Activated T-cell treated with anti-CD3 and anti-CD28 coated beads, Interleukin-2, amount 50 U/mL, for 24 hours (primary cell): ENCODE data around the gene PGLYRP3.
A peak's percentile ranks its signal among the peaks of the same experiment; 100 is the strongest.

Source experiments
- DNase-seq: peaks from one replicate; pipeline ENCODE4 v3.0.0-alpha.2; 2020
- H3K27ac Mint-ChIP-seq: 2 replicates; pipeline ENCODE4 v1.8.0; 2020; ENCODE audit warnings: mild to moderate bottlenecking, mixed read lengths
- H3K27me3 Mint-ChIP-seq: 2 replicates; pipeline ENCODE4 v1.8.0; 2020; ENCODE audit warnings: mixed read lengths
- H3K36me3 Mint-ChIP-seq: 2 replicates; pipeline ENCODE4 v1.8.0; 2020; ENCODE audit warnings: low read depth, mixed read lengths
- H3K4me1 Mint-ChIP-seq: 2 replicates; pipeline ENCODE4 v1.8.0; 2020; ENCODE audit warnings: low read depth, mixed read lengths
- H3K4me3 Mint-ChIP-seq: 2 replicates; pipeline ENCODE4 v1.8.0; 2020; ENCODE audit warnings: mild to moderate bottlenecking, moderate library complexity, mixed read lengths
- H3K9me3 Mint-ChIP-seq: 2 replicates; pipeline ENCODE4 v1.8.0; 2020; ENCODE audit warnings: mixed read lengths

Gene PGLYRP3

GRCh38 chr1:153312570-153313186, at the start of gene PGLYRP3:
Gene PGLYRP3, minus strand, starts transcription at chr1:153312952. Its CDS starts 2,287 bp downstream, at chr1:153310665.
- Mint-ChIP-seq H3K4me3 (no peak within 1 kb of the TSS), H3K36me3 (no peaks in the 10 kb centered on the region), H3K27me3 (peaks cover under 1% of the 10 kb centered on the region), H3K27ac (no peak within 1 kb of the TSS), H3K9me3 (peaks cover 1% of the 10 kb centered on the region), H3K4me1 (no peaks in the 10 kb centered on the region)
- DNase-seq, result no peak

- Mint-ChIP-seq H3K4me3 (no peak overlapping the region), H3K27me3 (peaks cover 9% of the 10 kb centered on the region), H3K36me3 (no peaks in the 10 kb centered on the region), H3K4me1 (peaks cover 9% of the 10 kb centered on the region), H3K9me3 (no peaks in the 10 kb centered on the region), H3K27ac (no peak overlapping the region)
- DNase-seq, result no peak
Observed at GRCh38 chr1:153362187-153362775, 49.5 kb upstream of the PGLYRP3 start.

- Mint-ChIP-seq H3K4me3 (no peak overlapping the region), H3K27ac (no peak overlapping the region), H3K4me1 (peaks cover 13% of the 10 kb centered on the region), H3K36me3 (no peaks in the 10 kb centered on the region), H3K9me3 (no peaks in the 10 kb centered on the region), H3K27me3 (peaks cover 9% of the 10 kb centered on the region)
- no peak for DNase-seq
Observed at GRCh38 chr1:153361480-153362109, 48.8 kb upstream of the PGLYRP3 start.

- Mint-ChIP-seq H3K4me1 (peaks cover 13% of the 10 kb centered on the region), H3K27me3 (peaks cover 9% of the 10 kb centered on the region), H3K36me3 (no peaks in the 10 kb centered on the region), H3K9me3 (no peaks in the 10 kb centered on the region), H3K4me3 (no peak overlapping the region), H3K27ac (no peak overlapping the region)
- no peak for DNase-seq
Observed at GRCh38 chr1:153360592-153361479, 48.1 kb upstream of the PGLYRP3 start.

- DNase-seq, result no peak
- peaks cover 9% of the 10 kb centered on the region for H3K27me3 Mint-ChIP-seq
- H3K4me3 Mint-ChIP-seq, result no peak overlapping the region
- no peak overlapping the region for H3K27ac Mint-ChIP-seq
- H3K9me3 Mint-ChIP-seq, result no peaks in the 10 kb centered on the region
- no peaks in the 10 kb centered on the region for H3K36me3 Mint-ChIP-seq
- peaks cover 13% of the 10 kb centered on the region for H3K4me1 Mint-ChIP-seq
Observed at GRCh38 chr1:153360190-153360589, 47.4 kb upstream of the PGLYRP3 start.

- H3K4me1 Mint-ChIP-seq, result peaks cover 13% of the 10 kb centered on the region
- no peak overlapping the region for H3K4me3 Mint-ChIP-seq
- peaks cover 5% of the 10 kb centered on the region for H3K27me3 Mint-ChIP-seq
- DNase-seq, result no peak
- H3K9me3 Mint-ChIP-seq, result no peaks in the 10 kb centered on the region
- no peaks in the 10 kb centered on the region for H3K36me3 Mint-ChIP-seq
- H3K27ac Mint-ChIP-seq, result no peak overlapping the region
Observed at GRCh38 chr1:153359241-153359640, 46.5 kb upstream of the PGLYRP3 start.

GRCh38 chr1:153358691-153358975, 45.9 kb upstream of the PGLYRP3 start:
- Mint-ChIP-seq H3K36me3 (no peaks in the 10 kb centered on the region), H3K27me3 (peaks cover 5% of the 10 kb centered on the region), H3K4me3 (no peak overlapping the region), H3K9me3 (no peaks in the 10 kb centered on the region), H3K27ac (no peak overlapping the region), H3K4me1 (peaks cover 13% of the 10 kb centered on the region)
- DNase-seq, result no peak

- no peak for DNase-seq
- Mint-ChIP-seq H3K4me1 (peaks cover 13% of the 10 kb centered on the region), H3K27me3 (peaks cover 1% of the 10 kb centered on the region), H3K36me3 (no peaks in the 10 kb centered on the region), H3K27ac (peak within 1 kb of the TSS; percentile 30), H3K9me3 (no peaks in the 10 kb centered on the region), H3K4me3 (no peak within 1 kb of the TSS)
Observed at GRCh38 chr1:153357853-153358690, 45.3 kb upstream of the PGLYRP3 start, which contains the start of gene S100A9. Gene S100A9, plus strand, starts transcription at chr1:153357854. Its CDS starts 430 bp downstream, at chr1:153358284.

- H3K27me3 Mint-ChIP-seq, result no peaks in the 10 kb centered on the region
- H3K4me3 Mint-ChIP-seq, result no peak overlapping the region
- no peaks in the 10 kb centered on the region for H3K9me3 Mint-ChIP-seq
- DNase-seq, result no peak
- H3K27ac Mint-ChIP-seq, result no peak overlapping the region
- peaks cover 13% of the 10 kb centered on the region for H3K4me1 Mint-ChIP-seq
- no peaks in the 10 kb centered on the region for H3K36me3 Mint-ChIP-seq
Observed at GRCh38 chr1:153357076-153357852, 44.5 kb upstream of the PGLYRP3 start.

- Mint-ChIP-seq H3K9me3 (no peaks in the 10 kb centered on the region), H3K4me1 (peaks cover 13% of the 10 kb centered on the region), H3K4me3 (no peak overlapping the region), H3K27me3 (no peaks in the 10 kb centered on the region), H3K36me3 (no peaks in the 10 kb centered on the region), H3K27ac (no peak overlapping the region)
- DNase-seq, result no peak
Observed at GRCh38 chr1:153356392-153357075, 43.8 kb upstream of the PGLYRP3 start.

- H3K36me3 Mint-ChIP-seq, result no peaks in the 10 kb centered on the region
- DNase-seq, result peak; percentile 48
- peaks cover 6% of the 10 kb centered on the region for H3K27me3 Mint-ChIP-seq
- no peak overlapping the region for H3K27ac Mint-ChIP-seq
- no peak overlapping the region for H3K4me3 Mint-ChIP-seq
- H3K4me1 Mint-ChIP-seq, result peaks cover 13% of the 10 kb centered on the region
- no peaks in the 10 kb centered on the region for H3K9me3 Mint-ChIP-seq
Observed at GRCh38 chr1:153355445-153356071, 42.8 kb upstream of the PGLYRP3 start.

- Mint-ChIP-seq H3K36me3 (no peaks in the 10 kb centered on the region), H3K4me3 (no peak overlapping the region), H3K27ac (no peak overlapping the region), H3K27me3 (peaks cover 7% of the 10 kb centered on the region), H3K4me1 (peaks cover 13% of the 10 kb centered on the region), H3K9me3 (no peaks in the 10 kb centered on the region)
- DNase-seq, result no peak
Observed at GRCh38 chr1:153354515-153355193, 41.9 kb upstream of the PGLYRP3 start.
